ENCODE results near the gene MSMO1.

GRCh38 chr4:165331359-165331758 lies 3.9 kb downstream of the MSMO1 start:
- TF ChIP-seq POLR2A (IDR thresholded peaks at IDR 0.05; ENCODE audit: low read length) = no peak
- no peak for TF ChIP-seq GATA1 (IDR thresholded peaks at IDR 0.05; ENCODE audit: low read depth, low read length)

All from erythroblast (primary cell).